CD14-positive monocyte (primary cell): ENCODE measurements around the gene BTBD3. TPM values are rescaled to one million over a fixed set of nuclear protein-coding genes. Genes with fewer than 3 reads are reported as not detected.

Source experiments
- DNase-seq, 3 donors: peaks; one replicate each; pipeline ENCODE4 v3.0.0-alpha.2; 2011 to 2022
- H2AFZ ChIP-seq: 2 replicates; pipeline ENCODE4 v1.6.0; 2012; ENCODE audit warnings: mild to moderate bottlenecking, low read depth, low read length, inconsistent platforms; ENCODE audit not compliant: insufficient read depth, poor library complexity, severe bottlenecking
- H3K27ac ChIP-seq, 2 donors: 1 replicate in 1 of 2; 2 replicates in 1 of 2; pipeline ENCODE4 v1.5.1; 2012 to 2013; ENCODE audit warnings: low read length in 2 of 2, control low read depth in 1 of 2, inconsistent platforms in 1 of 2, low read depth in 1 of 2, mild to moderate bottlenecking in 1 of 2
- H3K27me3 ChIP-seq, 2 donors: one replicate each; pipeline versions ENCODE4 v1.6.0 to v1.6.1; 2011 to 2013; ENCODE audit warnings: low read length in 2 of 2; ENCODE audit not compliant: control insufficient read depth in 2 of 2, insufficient read depth in 2 of 2
- H3K36me3 ChIP-seq, 2 donors: replicated peaks in 1 of 2; 1 replicate in 1 of 2; 2 replicates in 1 of 2; pipeline versions ENCODE4 v1.5.1 to v1.6.1; 2012 to 2013; ENCODE audit warnings: low read length in 2 of 2, control low read depth in 1 of 2, inconsistent platforms in 1 of 2, mild to moderate bottlenecking in 1 of 2; ENCODE audit not compliant: insufficient read depth in 2 of 2, control insufficient read depth in 1 of 2
- H3K4me1 ChIP-seq, 2 donors: 1 replicate in 1 of 2; 2 replicates in 1 of 2; pipeline versions ENCODE4 v1.5.1 to v1.6.1; 2012 to 2013; ENCODE audit warnings: low read length in 2 of 2, control low read depth in 1 of 2, inconsistent platforms in 1 of 2, mild to moderate bottlenecking in 1 of 2, moderate library complexity in 1 of 2; ENCODE audit not compliant: insufficient read depth in 2 of 2, control insufficient read depth in 1 of 2
- H3K4me2 ChIP-seq: replicated peaks from 2 replicates; pipeline ENCODE3; 2012; ENCODE audit warnings: low read length, moderate library complexity, mild to moderate bottlenecking; ENCODE audit not compliant: poor library complexity, severe bottlenecking; ENCODE audit errors: extremely low read depth
- H3K4me3 ChIP-seq, 3 experiments: fragments of 200-600 bp in 1 of 3; sonication (generic) in 1 of 3; replicated peaks in 1 of 3; 1 replicate in 2 of 3; 2 replicates in 1 of 3; pipeline ENCODE4 v1.5.1; 2011 to 2013; ENCODE audit warnings: low read length in 3 of 3, mild to moderate bottlenecking in 3 of 3, control low read depth in 2 of 3, low read depth in 2 of 3, inconsistent platforms in 1 of 3, moderate library complexity in 1 of 3
- H3K79me2 ChIP-seq: 2 replicates; pipeline ENCODE4 v1.6.0; 2012; ENCODE audit warnings: mild to moderate bottlenecking, control low read depth, inconsistent platforms, low read length, moderate library complexity; ENCODE audit not compliant: insufficient read depth
- H3K9ac ChIP-seq: 2 replicates; pipeline ENCODE4 v1.6.0; 2017; ENCODE audit warnings: low read length, mild to moderate bottlenecking; ENCODE audit not compliant: insufficient read depth, poor library complexity, severe bottlenecking
- H3K9me3 ChIP-seq, 2 donors: replicated peaks in 1 of 2; 1 replicate in 1 of 2; 2 replicates in 1 of 2; pipeline versions ENCODE4 v1.5.1 to v1.6.1; 2012 to 2013; ENCODE audit warnings: low read length in 2 of 2, control low read depth in 1 of 2; ENCODE audit not compliant: control insufficient read depth in 1 of 2, insufficient read depth in 1 of 2
- H4K20me1 ChIP-seq: 2 replicates; pipeline ENCODE4 v1.6.0; 2012; ENCODE audit warnings: mild to moderate bottlenecking, low read length, control low read depth, moderate library complexity; ENCODE audit not compliant: insufficient read depth
- H3K27ac Mint-ChIP-seq, 7 donors: one replicate each; pipeline ENCODE4 v1.8.0; 2020; ENCODE audit warnings: mild to moderate bottlenecking in 7 of 7, mixed read lengths in 7 of 7, moderate library complexity in 6 of 7, inconsistent platforms in 2 of 7
- H3K27me3 Mint-ChIP-seq, 3 donors: one replicate each; pipeline ENCODE4 v1.8.0; 2021 to 2022; ENCODE audit warnings: low read depth in 3 of 3, mild to moderate bottlenecking in 3 of 3, mixed read lengths in 3 of 3, moderate library complexity in 3 of 3, inconsistent platforms in 1 of 3
- H3K36me3 Mint-ChIP-seq, 2 donors: one replicate each; pipeline ENCODE4 v1.8.0; 2020; ENCODE audit warnings: mixed read lengths in 2 of 2, inconsistent platforms in 1 of 2, mild to moderate bottlenecking in 1 of 2
- H3K4me1 Mint-ChIP-seq: one replicate; pipeline ENCODE4 v1.8.0; 2020; ENCODE audit warnings: mild to moderate bottlenecking, mixed read lengths
- H3K4me3 Mint-ChIP-seq, 2 donors: one replicate each; pipeline ENCODE4 v1.8.0; 2020; ENCODE audit warnings: mild to moderate bottlenecking in 2 of 2, mixed read lengths in 2 of 2, moderate library complexity in 1 of 2
- H3K9me3 Mint-ChIP-seq, 7 donors: one replicate each; pipeline ENCODE4 v1.8.0; 2020 to 2022; ENCODE audit warnings: mixed read lengths in 7 of 7, mild to moderate bottlenecking in 6 of 7, moderate library complexity in 6 of 7, inconsistent platforms in 2 of 7
- WGBS: methylation state at CpG from one replicate; pipeline ENCODE4 v1.1.5; 2013; ENCODE audit warnings: missing lambda C conversion rate; ENCODE audit not compliant: insufficient coverage; 5-methylcytosine and 5-hydroxymethylcytosine counted together
- intact Hi-C, 2 donors: fragments of 100-400 bp; cut with micrococcal nuclease; formaldehyde crosslinking; loops; one replicate each; pipeline versions ENCODE4 v1.15.0 to v1.15.1; 2023
- polyA plus RNA-seq, 3 donors: library from polyadenylated mRNA; depleted of rRNA in 1 of 3; unstranded in 2 of 3; stranded (reverse) in 1 of 3; fragments of 300-500 nt in 2 of 3; fragments of >200 nt in 1 of 3; fragmentation: Illumina TruSeq in 2 of 3; gene quantifications; 1 replicate in 2 of 3; 2 replicates in 1 of 3; pipeline ENCODE4 v1.2.3, GENCODE V29; 2012 to 2021
- TF ChIP-seq, protein P1 (sequence below): fragments of 200-600 bp; IDR thresholded peaks from one replicate; pipeline ENCODE4 v1.8.0; 2022; ENCODE audit warnings: antibody characterized with exemption, mild to moderate bottlenecking

BTBD3 gene
- polyA plus RNA-seq, 3 donors: 4.4 to 8.5 (median 5.5) TPM

DNA sequence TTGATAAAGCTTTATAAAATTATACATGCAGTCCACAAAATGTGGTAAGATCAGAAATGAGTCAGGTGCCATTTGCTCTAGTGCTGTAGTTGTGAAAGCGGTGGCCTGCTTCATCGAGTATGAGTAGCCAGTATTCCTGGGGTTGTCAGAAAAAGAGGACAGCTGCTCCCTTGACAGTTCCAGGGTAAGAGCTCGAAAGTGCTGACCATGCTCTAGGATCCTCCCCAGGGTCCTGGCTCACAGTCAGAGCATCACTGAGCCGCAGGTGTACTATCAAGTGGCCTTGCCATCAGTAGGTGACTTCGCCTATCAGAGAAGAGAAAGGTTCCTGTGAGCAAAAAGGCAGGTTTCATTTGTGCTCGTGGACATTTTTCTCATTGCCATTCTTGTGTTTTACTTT is 3.6 kb downstream of the BTBD3 start:
- Mint-ChIP-seq H3K36me3 (peaks cover 14 to 20% of the 10 kb centered on the region in 2 donors), H3K27me3 (no peaks in the 10 kb centered on the region), H3K4me3 (no peak overlapping the region), H3K4me1 (peaks cover 16% of the 10 kb centered on the region), H3K9me3 (no peaks in the 10 kb centered on the region), H3K27ac (no peak overlapping the region)
- no peak for DNase-seq
- peaks cover 10% of the 10 kb centered on the region for H4K20me1 ChIP-seq
- no peaks in the 10 kb centered on the region for H3K27me3 ChIP-seq
- TF ChIP-seq, protein P1, sequence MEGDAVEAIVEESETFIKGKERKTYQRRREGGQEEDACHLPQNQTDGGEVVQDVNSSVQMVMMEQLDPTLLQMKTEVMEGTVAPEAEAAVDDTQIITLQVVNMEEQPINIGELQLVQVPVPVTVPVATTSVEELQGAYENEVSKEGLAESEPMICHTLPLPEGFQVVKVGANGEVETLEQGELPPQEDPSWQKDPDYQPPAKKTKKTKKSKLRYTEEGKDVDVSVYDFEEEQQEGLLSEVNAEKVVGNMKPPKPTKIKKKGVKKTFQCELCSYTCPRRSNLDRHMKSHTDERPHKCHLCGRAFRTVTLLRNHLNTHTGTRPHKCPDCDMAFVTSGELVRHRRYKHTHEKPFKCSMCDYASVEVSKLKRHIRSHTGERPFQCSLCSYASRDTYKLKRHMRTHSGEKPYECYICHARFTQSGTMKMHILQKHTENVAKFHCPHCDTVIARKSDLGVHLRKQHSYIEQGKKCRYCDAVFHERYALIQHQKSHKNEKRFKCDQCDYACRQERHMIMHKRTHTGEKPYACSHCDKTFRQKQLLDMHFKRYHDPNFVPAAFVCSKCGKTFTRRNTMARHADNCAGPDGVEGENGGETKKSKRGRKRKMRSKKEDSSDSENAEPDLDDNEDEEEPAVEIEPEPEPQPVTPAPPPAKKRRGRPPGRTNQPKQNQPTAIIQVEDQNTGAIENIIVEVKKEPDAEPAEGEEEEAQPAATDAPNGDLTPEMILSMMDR: no peak
- intact Hi-C loops: no loop called here
- H3K36me3 ChIP-seq: peaks cover 3 to 19% of the 10 kb centered on the region in 2 donors
- H3K4me3 ChIP-seq: no peak overlapping the region
- H3K27ac ChIP-seq: no peak overlapping the region
- H3K9ac ChIP-seq: no peak overlapping the region
- no peak overlapping the region for H2AFZ ChIP-seq
- no peaks in the 10 kb centered on the region for H3K79me2 ChIP-seq
- H3K4me2 ChIP-seq: no peak overlapping the region
- 95% methylated on average over 4 of the region's 6 CpGs for WGBS
- peaks cover 0 to 4% of the 10 kb centered on the region in 2 donors for H3K4me1 ChIP-seq
- no peaks in the 10 kb centered on the region for H3K9me3 ChIP-seq

DNA sequence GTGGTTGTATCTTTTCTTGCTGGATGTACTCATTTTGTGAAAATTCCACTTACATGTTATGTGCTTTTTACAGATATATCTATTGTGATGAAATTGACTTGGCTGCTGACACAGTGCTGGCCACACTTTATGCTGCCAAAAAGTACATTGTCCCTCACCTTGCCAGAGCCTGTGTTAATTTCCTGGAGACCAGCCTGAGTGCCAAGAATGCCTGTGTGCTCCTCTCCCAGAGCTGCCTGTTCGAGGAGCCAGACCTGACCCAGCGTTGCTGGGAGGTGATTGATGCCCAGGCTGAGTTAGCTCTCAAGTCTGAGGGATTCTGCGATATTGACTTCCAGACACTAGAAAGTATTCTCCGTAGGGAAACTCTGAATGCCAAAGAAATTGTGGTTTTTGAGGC is 4.9 kb downstream of the BTBD3 start:
- no peak overlapping the region for H3K27ac Mint-ChIP-seq
- no peak overlapping the region for H2AFZ ChIP-seq
- no peaks in the 10 kb centered on the region for H3K27me3 ChIP-seq
- H3K9ac ChIP-seq: no peak overlapping the region
- H3K4me1 Mint-ChIP-seq: peaks cover 15% of the 10 kb centered on the region
- TF ChIP-seq, protein P1: no peak
- no peaks in the 10 kb centered on the region for H3K27me3 Mint-ChIP-seq
- DNase-seq: no peak
- intact Hi-C loops: no loop called here
- H3K4me2 ChIP-seq: no peak overlapping the region
- no peaks in the 10 kb centered on the region for H3K79me2 ChIP-seq
- H3K36me3 ChIP-seq: peaks cover 3 to 19% of the 10 kb centered on the region in 2 donors
- H4K20me1 ChIP-seq: peaks cover 5% of the 10 kb centered on the region
- 91% methylated on average over 4 of the region's 4 CpGs for WGBS
- peaks cover 0 to 3% of the 10 kb centered on the region in 2 donors for H3K4me1 ChIP-seq
- H3K9me3 ChIP-seq: no peaks in the 10 kb centered on the region
- no peak overlapping the region for H3K4me3 ChIP-seq
- H3K4me3 Mint-ChIP-seq: no peak overlapping the region
- peaks cover 19 to 20% of the 10 kb centered on the region in 2 donors for H3K36me3 Mint-ChIP-seq
- no peak overlapping the region for H3K27ac ChIP-seq
- no peaks in the 10 kb centered on the region for H3K9me3 Mint-ChIP-seq
